ENCODE measurements around the gene MAGEH1.

Gene MAGEH1

DNA sequence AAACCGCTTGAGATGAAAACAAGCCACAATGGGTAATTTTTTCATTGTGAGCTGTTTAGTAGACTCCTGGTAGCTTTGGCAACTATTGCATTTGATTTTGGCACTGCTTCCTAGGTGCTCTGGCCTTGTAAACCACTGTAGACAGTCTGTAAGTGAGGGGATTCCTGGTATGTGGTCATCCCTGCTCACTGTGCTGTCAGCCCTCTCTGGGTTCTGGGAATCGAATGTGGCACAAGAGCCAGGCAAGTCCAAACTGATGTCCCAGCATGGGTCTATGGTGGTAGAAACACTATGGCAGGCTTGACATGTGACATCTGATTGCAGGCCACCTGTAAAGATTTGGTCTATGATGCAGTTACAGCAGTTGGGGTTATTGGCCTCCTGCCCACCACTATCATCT, 35.2 kb downstream of the MAGEH1 start:
- H3K36me3 ChIP-seq (ENCODE audit: control insufficient read depth, insufficient read depth, low read length), result no peaks in the 10 kb centered on the region
- no peaks in the 10 kb centered on the region for H3K4me1 ChIP-seq (ENCODE audit: control insufficient read depth, low read depth, low read length)
- H3K4me2 ChIP-seq (ENCODE audit: low read length), result no peak overlapping the region
- no peak overlapping the region for H2BK5ac ChIP-seq (ENCODE audit: low read length)
- H2AK5ac ChIP-seq (ENCODE audit: low read length), result no peak overlapping the region
- WGBS (ENCODE audit: extremely low coverage, insufficient coverage, low lambda C conversion rate), result no CpG with 5 or more reads among the region's 2 CpGs
- H3K56ac ChIP-seq (ENCODE audit: low read length), result no peak overlapping the region
- no peaks in the 10 kb centered on the region for H3K27me3 ChIP-seq (ENCODE audit: insufficient read depth, low read length, poor library complexity)
- no peak overlapping the region for H3K23ac ChIP-seq (ENCODE audit: low read length)
- no peaks in the 10 kb centered on the region for H3K79me2 ChIP-seq (ENCODE audit: control insufficient read depth, insufficient read depth, low read length)
- no peak overlapping the region for H3K27ac ChIP-seq (ENCODE audit: low read depth, low read length)
- no peak overlapping the region for H2BK15ac ChIP-seq (replicated peaks; ENCODE audit: low read depth)
- H3K79me1 ChIP-seq (ENCODE audit: low read length), result no peaks in the 10 kb centered on the region
- no peak for DNase-seq
- no peak overlapping the region for H3K18ac ChIP-seq (ENCODE audit: low read length)
- no peak overlapping the region for H3K4ac ChIP-seq (ENCODE audit: low read depth, low read length)
- no peak overlapping the region for H4K8ac ChIP-seq (ENCODE audit: low read depth, low read length)
- H4K5ac ChIP-seq (ENCODE audit: low read length), result no peak overlapping the region
- no peak overlapping the region for H3K9ac ChIP-seq (ENCODE audit: low read length)
- H2BK120ac ChIP-seq (ENCODE audit: low read depth, low read length), result no peak overlapping the region
- no peak overlapping the region for H3K4me3 ChIP-seq (ENCODE audit: low read length)

DNA sequence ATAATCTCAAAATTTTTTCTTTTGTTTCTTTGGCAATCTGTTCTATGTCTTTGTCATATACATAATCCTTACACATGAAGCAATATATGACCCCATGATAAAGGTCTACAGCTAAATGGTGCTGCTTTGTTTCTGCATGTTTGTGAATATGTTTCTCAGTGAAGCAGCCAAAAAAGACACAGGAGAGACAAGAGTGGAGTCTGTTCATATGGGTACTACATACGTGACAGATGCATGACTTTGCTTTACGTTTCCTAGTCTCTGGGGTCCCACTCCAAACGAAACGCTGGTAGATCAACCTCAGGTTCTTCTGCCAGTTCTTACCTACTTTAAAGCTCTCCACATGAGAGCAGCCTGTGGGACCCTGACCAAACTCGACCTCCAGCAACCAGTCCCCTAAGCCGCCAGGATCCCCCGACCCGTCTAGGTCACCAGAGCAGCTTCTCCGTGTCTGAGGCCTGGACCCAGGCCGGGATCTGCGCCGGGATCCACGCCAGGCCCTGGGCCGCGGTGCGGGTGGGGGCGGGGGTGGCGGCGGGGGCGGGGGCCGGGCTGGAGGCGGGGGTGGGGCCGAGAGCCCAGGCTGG, 36.2 kb downstream of the MAGEH1 start:
- H2AK5ac ChIP-seq (ENCODE audit: low read length), result no peak overlapping the region
- no peak overlapping the region for H4K5ac ChIP-seq (ENCODE audit: low read length)
- no peaks in the 10 kb centered on the region for H3K4me1 ChIP-seq (ENCODE audit: control insufficient read depth, low read depth, low read length)
- H3K4ac ChIP-seq (ENCODE audit: low read depth, low read length), result no peak overlapping the region
- H4K8ac ChIP-seq (ENCODE audit: low read depth, low read length), result no peak overlapping the region
- no peak overlapping the region for H2BK15ac ChIP-seq (replicated peaks; ENCODE audit: low read depth)
- H3K9ac ChIP-seq (ENCODE audit: low read length), result peak overlapping the region; percentile 72
- H3K23ac ChIP-seq (ENCODE audit: low read length), result no peak overlapping the region
- peak overlapping the region; percentile 44 for H3K4me2 ChIP-seq (ENCODE audit: low read length)
- no peak overlapping the region for H3K18ac ChIP-seq (ENCODE audit: low read length)
- WGBS (ENCODE audit: extremely low coverage, insufficient coverage, low lambda C conversion rate), result no CpG with 5 or more reads among the region's 23 CpGs
- H2BK120ac ChIP-seq (ENCODE audit: low read depth, low read length), result no peak overlapping the region
- no peaks in the 10 kb centered on the region for H3K79me1 ChIP-seq (ENCODE audit: low read length)
- no peak overlapping the region for H2BK5ac ChIP-seq (ENCODE audit: low read length)
- no peaks in the 10 kb centered on the region for H3K36me3 ChIP-seq (ENCODE audit: control insufficient read depth, insufficient read depth, low read length)
- no peak overlapping the region for H3K27ac ChIP-seq (ENCODE audit: low read depth, low read length)
- no peak for DNase-seq
- no peaks in the 10 kb centered on the region for H3K79me2 ChIP-seq (ENCODE audit: control insufficient read depth, insufficient read depth, low read length)
- H3K4me3 ChIP-seq (ENCODE audit: low read length), result peak overlapping the region; percentile 33
- no peaks in the 10 kb centered on the region for H3K27me3 ChIP-seq (ENCODE audit: insufficient read depth, low read length, poor library complexity)
- H3K56ac ChIP-seq (ENCODE audit: low read length), result peak overlapping the region; percentile 78

DNA sequence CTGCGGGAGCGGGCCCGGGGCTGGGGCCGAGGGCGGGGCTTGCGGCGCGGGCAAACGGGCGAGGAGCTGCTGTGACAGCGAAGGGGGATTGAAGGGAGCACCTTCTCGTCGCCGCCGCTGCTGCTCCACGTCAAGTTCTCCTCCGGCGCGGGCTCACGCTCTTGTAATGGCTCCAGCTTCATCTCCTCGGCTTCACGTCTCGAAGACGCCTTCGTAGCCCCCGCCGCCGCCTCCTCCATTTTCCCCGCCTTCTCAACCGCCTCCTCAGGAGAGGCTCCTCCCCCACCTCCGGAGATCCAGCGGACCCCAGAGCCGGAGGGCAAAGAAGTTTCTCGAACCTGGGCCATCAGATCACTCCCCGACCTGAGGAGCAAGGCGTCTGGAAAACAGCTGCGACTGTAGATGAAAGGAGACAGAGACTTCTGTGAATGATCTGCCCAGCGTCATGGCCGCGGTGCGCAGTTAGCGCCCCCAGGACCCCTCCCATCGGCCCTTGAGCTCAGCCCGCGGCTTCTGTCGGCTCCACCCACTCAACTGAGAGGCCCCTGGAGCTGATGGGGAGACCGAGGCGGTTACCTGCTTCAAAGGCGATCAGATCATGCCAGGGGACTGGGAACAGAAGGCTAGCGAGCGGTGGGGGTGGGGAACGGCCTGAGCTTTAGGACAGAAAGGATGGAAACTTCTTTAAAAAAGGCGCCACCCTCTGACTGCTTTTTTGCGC, 36.8 kb downstream of the MAGEH1 start:
- Histone ChIP-seq H4K5ac (ENCODE audit: low read length) (no peak overlapping the region), H3K4me2 (ENCODE audit: low read length) (peak overlapping the region; percentile 54), H3K23ac (ENCODE audit: low read length) (no peak overlapping the region), H3K79me1 (ENCODE audit: low read length) (no peaks in the 10 kb centered on the region), H2AK5ac (ENCODE audit: low read length) (no peak overlapping the region), H3K18ac (ENCODE audit: low read length) (peak overlapping the region; percentile 70), H3K56ac (ENCODE audit: low read length) (peak overlapping the region; percentile 92), H4K8ac (ENCODE audit: low read depth, low read length) (no peak overlapping the region), H2BK120ac (ENCODE audit: low read depth, low read length) (no peak overlapping the region), H3K27ac (ENCODE audit: low read depth, low read length) (peak overlapping the region; percentile 87), H3K36me3 (ENCODE audit: control insufficient read depth, insufficient read depth, low read length) (no peaks in the 10 kb centered on the region), H3K4me3 (ENCODE audit: low read length) (peak overlapping the region; percentile 66), H3K27me3 (ENCODE audit: insufficient read depth, low read length, poor library complexity) (no peaks in the 10 kb centered on the region), H3K9ac (ENCODE audit: low read length) (peak overlapping the region; percentile 75), H3K79me2 (ENCODE audit: control insufficient read depth, insufficient read depth, low read length) (no peaks in the 10 kb centered on the region), H2BK15ac (replicated peaks; ENCODE audit: low read depth) (no peak overlapping the region), H2BK5ac (ENCODE audit: low read length) (no peak overlapping the region), H3K4ac (ENCODE audit: low read depth, low read length) (no peak overlapping the region), H3K4me1 (ENCODE audit: control insufficient read depth, low read depth, low read length) (no peaks in the 10 kb centered on the region)
- peak; percentile 75 for DNase-seq
- no CpG with 5 or more reads among the region's 54 CpGs for WGBS (ENCODE audit: extremely low coverage, insufficient coverage, low lambda C conversion rate)

DNA sequence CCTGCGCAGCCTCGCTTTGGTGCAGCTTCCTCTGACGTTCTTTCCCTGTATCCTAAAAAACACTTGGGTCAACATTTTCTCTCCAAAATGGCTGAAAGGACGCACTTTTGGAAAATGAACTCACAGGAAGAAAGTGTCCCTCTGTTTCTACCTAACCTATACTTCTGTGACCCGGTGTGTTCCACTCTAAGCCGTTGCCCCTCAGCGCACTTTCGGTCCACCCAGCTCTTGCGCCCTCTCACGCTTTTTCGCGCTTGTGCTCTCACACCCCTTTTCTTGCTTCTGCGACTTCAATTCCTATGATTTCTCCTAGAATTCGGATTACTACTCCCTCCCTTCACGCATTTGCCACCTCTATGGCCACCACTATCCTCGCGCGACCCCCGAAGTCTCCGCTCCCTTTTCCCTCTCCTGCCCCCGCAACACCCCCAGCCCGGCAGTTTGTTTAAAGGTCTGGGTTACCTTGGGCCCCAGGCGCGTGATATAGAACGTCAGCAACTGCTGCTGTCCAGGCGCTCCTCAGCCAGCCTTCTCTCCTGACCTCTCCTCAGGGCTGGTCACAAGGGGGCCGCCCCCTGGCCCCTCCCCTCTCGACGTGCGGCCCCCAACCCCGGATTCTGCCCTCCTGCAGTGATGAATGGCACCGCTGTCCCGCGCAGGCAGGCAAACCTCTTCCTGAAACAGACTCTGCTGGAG, 37.5 kb downstream of the MAGEH1 start, which contains the start of gene USP51:
Gene USP51 (minus strand): TSS at position 535 of the 696 bp plus-strand sequence. CDS start 909 bp downstream, outside the sequence.
- Histone ChIP-seq H3K9ac (ENCODE audit: low read length) (peak within 1 kb of the TSS; percentile 75), H3K23ac (ENCODE audit: low read length) (no peak within 1 kb of the TSS), H2BK15ac (replicated peaks; ENCODE audit: low read depth) (no peak within 1 kb of the TSS), H3K4me3 (ENCODE audit: low read length) (peak within 1 kb of the TSS; percentile 66), H3K79me1 (ENCODE audit: low read length) (no peaks in the 10 kb centered on the region), H3K18ac (ENCODE audit: low read length) (peak within 1 kb of the TSS; percentile 70), H3K4me1 (ENCODE audit: control insufficient read depth, low read depth, low read length) (no peaks in the 10 kb centered on the region), H3K4me2 (ENCODE audit: low read length) (peak within 1 kb of the TSS; percentile 54), H4K5ac (ENCODE audit: low read length) (no peak within 1 kb of the TSS), H2AK5ac (ENCODE audit: low read length) (no peak within 1 kb of the TSS), H3K27me3 (ENCODE audit: insufficient read depth, low read length, poor library complexity) (no peaks in the 10 kb centered on the region), H2BK120ac (ENCODE audit: low read depth, low read length) (peak within 1 kb of the TSS; percentile 28), H3K36me3 (ENCODE audit: control insufficient read depth, insufficient read depth, low read length) (no peaks in the 10 kb centered on the region), H3K79me2 (ENCODE audit: control insufficient read depth, insufficient read depth, low read length) (no peaks in the 10 kb centered on the region), H3K27ac (ENCODE audit: low read depth, low read length) (peak within 1 kb of the TSS; percentile 87), H4K8ac (ENCODE audit: low read depth, low read length) (no peak within 1 kb of the TSS), H3K4ac (ENCODE audit: low read depth, low read length) (no peak within 1 kb of the TSS), H2BK5ac (ENCODE audit: low read length) (no peak within 1 kb of the TSS), H3K56ac (ENCODE audit: low read length) (peak within 1 kb of the TSS; percentile 92)
- WGBS (ENCODE audit: extremely low coverage, insufficient coverage, low lambda C conversion rate), result no CpG with 5 or more reads among the region's 34 CpGs
- DNase-seq, result peak; percentile 83

DNA sequence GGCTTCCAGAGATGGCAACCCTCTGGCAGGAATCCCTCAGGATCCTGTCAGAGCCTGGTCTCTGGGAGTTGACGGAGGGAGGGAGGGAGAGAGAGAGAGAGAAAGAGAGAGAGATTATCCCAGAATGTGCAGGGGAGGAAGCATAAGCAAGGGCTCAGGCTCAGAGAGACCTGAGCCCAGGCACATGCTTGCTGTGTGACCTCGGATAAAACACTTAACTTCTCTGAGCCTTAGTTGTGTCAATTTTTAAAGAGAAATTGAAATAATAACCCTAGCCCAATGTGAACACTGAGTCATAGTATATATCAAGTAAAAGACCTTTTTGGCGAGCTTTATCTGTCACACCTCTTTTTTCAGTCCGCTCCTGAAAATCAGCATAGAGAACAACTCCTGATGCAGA, 38.2 kb downstream of the MAGEH1 start:
- H3K4me1 ChIP-seq (ENCODE audit: control insufficient read depth, low read depth, low read length), result no peaks in the 10 kb centered on the region
- H3K18ac ChIP-seq (ENCODE audit: low read length), result peak overlapping the region; percentile 47
- no peak overlapping the region for H2BK15ac ChIP-seq (replicated peaks; ENCODE audit: low read depth)
- H2BK120ac ChIP-seq (ENCODE audit: low read depth, low read length), result no peak overlapping the region
- no peak overlapping the region for H4K5ac ChIP-seq (ENCODE audit: low read length)
- H3K27ac ChIP-seq (ENCODE audit: low read depth, low read length), result peak overlapping the region; percentile 87
- no peaks in the 10 kb centered on the region for H3K36me3 ChIP-seq (ENCODE audit: control insufficient read depth, insufficient read depth, low read length)
- WGBS (ENCODE audit: extremely low coverage, insufficient coverage, low lambda C conversion rate), result no CpG with 5 or more reads among the region's 4 CpGs
- peak overlapping the region; percentile 92 for H3K56ac ChIP-seq (ENCODE audit: low read length)
- H3K27me3 ChIP-seq (ENCODE audit: insufficient read depth, low read length, poor library complexity), result no peaks in the 10 kb centered on the region
- no peak overlapping the region for H3K4me3 ChIP-seq (ENCODE audit: low read length)
- H3K9ac ChIP-seq (ENCODE audit: low read length), result peak overlapping the region; percentile 60
- DNase-seq, result no peak
- H3K79me2 ChIP-seq (ENCODE audit: control insufficient read depth, insufficient read depth, low read length), result no peaks in the 10 kb centered on the region
- H2BK5ac ChIP-seq (ENCODE audit: low read length), result no peak overlapping the region
- no peak overlapping the region for H2AK5ac ChIP-seq (ENCODE audit: low read length)
- H3K79me1 ChIP-seq (ENCODE audit: low read length), result no peaks in the 10 kb centered on the region
- no peak overlapping the region for H3K4ac ChIP-seq (ENCODE audit: low read depth, low read length)
- no peak overlapping the region for H3K23ac ChIP-seq (ENCODE audit: low read length)
- H4K8ac ChIP-seq (ENCODE audit: low read depth, low read length), result no peak overlapping the region
- peak overlapping the region; percentile 18 for H3K4me2 ChIP-seq (ENCODE audit: low read length)
